GM19238 (cell line): ENCODE measurements around the gene DTX3L.

Experiments
- DNase-seq: peaks from one replicate; pipeline ENCODE4 v3.0.0; 2011; ENCODE audit warnings: low spot score; ENCODE audit not compliant: insufficient read length

DTX3L gene

DNA sequence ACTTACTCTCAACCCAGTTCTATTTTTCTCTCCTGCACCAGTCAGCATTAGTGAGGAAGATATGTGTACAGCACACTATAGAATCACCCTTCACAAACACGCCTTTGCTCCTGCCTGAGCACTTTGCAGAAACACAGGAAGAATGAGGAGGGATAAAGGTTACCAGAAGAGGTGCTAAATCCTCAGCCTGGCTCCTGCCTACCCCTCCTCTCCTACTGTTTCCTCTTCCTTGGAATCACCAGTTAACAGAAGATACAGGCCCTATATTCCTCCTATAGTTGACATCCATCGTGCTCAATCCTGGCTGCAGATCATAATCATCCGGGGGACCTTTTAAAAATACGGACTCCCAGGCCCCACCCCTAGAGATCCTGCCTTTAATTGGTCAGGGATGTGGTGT is 42.2 kb downstream of the DTX3L start:
- DNase-seq = no peak

DNA sequence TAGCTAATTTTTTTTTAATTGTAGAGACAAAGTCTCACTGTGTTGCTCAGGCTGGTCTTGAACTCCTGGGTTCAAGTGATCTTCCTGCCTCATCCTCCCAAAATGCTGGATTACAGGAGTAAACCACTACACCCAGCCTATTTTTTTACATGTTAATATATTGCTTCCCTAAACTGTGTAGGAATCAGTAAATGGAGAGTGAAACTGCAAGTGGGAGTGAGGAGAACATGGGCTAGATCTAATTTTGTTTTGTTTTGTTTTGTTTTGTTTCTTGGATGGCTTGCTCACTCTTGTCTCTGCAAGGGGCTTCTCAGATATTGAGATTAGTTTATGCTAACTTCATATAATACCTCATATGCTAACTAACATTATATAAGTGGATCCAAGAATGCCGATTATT is 44.8 kb downstream of the DTX3L start:
- no peak for DNase-seq

GRCh38 chr3:122609798-122610559 is 45.8 kb downstream of the DTX3L start:
- peak; percentile 39 for DNase-seq

DNA sequence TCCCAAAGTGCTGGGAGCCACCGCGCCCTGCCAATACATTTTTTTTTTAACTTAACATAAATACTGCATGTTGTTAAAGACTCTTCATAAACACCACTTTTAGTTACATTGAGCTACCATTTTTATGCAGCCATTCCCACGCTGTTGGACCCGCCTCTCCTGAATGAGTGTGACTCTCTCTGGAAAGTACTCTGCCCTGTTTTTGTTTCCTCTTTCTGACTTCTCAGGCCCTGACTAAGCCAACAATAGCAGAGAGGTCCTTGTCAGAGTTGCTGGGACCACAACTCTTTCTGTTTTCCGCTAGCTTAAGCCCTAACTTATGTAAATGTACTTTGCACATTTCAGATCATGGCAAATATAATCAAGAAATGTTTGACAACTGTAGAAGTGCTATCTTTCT is 48.6 kb downstream of the DTX3L start:
- DNase-seq = no peak

- no peak for DNase-seq
Measured at GRCh38 chr3:122615303-122615702, 51.2 kb downstream of the DTX3L start.

GRCh38 chr3:122618614-122619013 is 54.5 kb downstream of the DTX3L start:
- DNase-seq = no peak

DNA sequence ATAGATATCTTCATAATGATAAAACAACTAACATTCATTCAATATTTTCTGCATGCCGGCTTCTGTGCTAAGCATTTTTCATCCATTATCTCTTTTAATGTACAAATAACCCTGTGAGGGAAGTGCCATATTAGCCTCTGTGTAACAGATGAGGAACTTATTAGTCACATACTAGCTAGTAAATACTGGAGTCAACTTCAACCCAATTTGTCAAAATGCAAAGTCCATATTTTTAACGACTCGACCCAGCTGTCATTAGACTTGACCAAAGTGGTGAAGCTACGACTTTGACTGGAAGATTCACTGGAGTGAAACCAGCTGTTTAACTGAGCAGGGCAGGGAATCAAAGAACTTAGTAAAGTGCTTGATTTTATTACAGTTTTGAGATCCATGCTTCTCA is 54.9 kb downstream of the DTX3L start:
- no peak for DNase-seq

DNA sequence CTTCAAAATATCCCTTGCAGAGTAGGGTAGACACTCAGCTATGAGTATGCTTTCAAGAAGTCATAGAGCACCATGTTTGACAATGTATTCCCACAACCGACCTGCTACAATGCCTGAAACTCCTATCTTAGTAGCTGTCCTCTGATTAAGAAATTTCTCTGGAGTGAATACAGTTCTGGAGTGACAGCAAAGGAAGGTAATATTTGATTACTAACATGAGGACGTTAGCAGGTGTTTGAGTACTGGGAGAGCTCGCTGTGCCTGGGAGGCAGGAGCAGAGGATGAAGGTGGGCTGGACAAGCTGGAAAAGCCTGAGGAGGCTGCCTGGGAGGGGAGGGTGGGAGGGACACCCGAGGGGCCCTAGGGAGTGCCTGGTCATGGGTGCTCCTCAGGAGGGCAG is 56.3 kb downstream of the DTX3L start:
- no peak for DNase-seq

DNA sequence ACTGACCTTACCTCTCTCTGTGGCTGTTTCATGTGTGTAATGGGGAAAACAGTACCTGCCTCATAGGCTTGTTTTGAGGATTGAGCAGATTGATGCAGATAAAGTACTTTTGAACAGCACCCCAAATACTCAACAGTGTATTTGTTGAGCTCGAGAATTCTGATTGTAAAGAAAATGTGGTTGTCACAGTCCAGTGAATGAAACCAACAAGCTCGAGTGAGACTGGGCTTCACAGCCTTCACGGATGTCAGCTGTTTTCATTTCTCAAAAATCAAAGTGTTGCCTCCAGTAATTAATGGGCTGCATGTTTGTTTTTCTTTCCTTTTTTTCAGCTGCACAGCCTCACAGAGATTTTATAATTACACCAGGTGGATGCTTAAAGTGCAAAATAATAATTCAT is 57.0 kb downstream of the DTX3L start:
- no peak for DNase-seq

DNA sequence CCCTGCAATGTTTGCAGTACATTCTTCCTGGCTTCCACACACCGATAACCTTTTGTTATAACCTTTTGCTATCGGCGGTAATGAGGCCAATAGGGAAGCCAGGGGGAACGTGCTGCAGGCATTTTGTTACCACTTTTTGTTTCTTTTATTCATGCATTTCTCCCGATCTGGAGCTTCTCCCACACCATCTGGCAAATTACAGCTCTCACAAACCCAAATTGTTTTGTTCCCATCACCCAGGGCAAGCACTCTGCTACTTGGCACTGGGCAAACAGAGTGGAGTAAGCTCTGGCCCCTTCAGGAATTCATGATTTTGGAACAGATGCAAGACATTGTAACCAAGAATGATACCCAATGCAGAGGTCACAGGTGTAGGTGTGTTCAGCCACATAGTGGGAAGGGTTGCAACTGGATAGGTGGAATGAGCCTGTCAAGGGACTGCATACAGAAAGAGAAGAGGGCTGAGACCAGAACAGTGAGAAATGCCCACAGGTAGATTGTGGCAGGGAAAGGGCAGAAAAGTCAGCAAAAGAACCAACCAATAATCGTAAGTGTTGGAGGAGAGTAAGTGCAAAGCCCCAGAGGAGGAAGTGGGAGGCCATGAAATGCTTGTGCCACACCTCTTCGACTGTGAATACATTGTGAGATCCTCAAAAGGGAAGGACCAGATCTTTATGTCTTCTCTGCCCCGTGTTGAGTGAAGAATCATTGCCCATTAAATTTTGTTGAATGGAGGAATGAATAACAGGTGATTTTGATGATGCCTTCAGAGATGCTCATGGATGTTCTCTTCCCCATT is 59.1 kb downstream of the DTX3L start:
- no peak for DNase-seq
